Left lung (tissue), 10 donors: ENCODE measurements around the gene HMG20A. TPM values are rescaled to one million over a fixed set of nuclear protein-coding genes. Genes with fewer than 3 reads are reported as not detected.
"Not testable (repeated sequence)": the region's sequence is repeated elsewhere in the genome, so short reads cannot be mapped to it uniquely, and the experiment has no call there.

Source experiments
- ATAC-seq: fragments of 200-7000 bp; cut with Tn5 transposase; one replicate; pipeline ENCODE4 v1.9.1; 2020; ENCODE audit warnings: moderate library complexity
- DNase-seq, 4 donors: peaks; one replicate each; pipeline ENCODE4 v3.0.0-alpha.2; 2013 to 2020
- H3K27ac ChIP-seq, 2 donors: fragments of 200-600 bp; sonication (generic) in 1 of 2; one replicate each; pipeline versions ENCODE4 v1.5.0 to v1.8.0; 2020 to 2021
- H3K27me3 ChIP-seq, 2 donors: fragments of 200-600 bp; sonication (generic) in 1 of 2; one replicate each; pipeline versions ENCODE4 v1.5.0 to v1.8.0; 2020 to 2021
- H3K36me3 ChIP-seq, 2 donors: fragments of 200-600 bp; sonication (generic) in 1 of 2; one replicate each; pipeline versions ENCODE4 v1.5.0 to v1.8.0; 2020 to 2021
- H3K4me1 ChIP-seq, 2 donors: fragments of 200-600 bp; one replicate each; pipeline ENCODE4 v1.8.0; 2021
- H3K4me3 ChIP-seq, 2 donors: fragments of 200-600 bp; sonication (generic) in 1 of 2; one replicate each; pipeline versions ENCODE4 v1.5.0 to v1.8.0; 2020 to 2021; ENCODE audit warnings: mild to moderate bottlenecking in 1 of 2
- H3K9me3 ChIP-seq, 2 donors: fragments of 200-600 bp; sonication (generic) in 1 of 2; one replicate each; pipeline versions ENCODE4 v1.5.0 to v1.8.0; 2020 to 2021
- CTCF ChIP-seq, 2 donors: fragments of 200-600 bp; sonication (generic) in 1 of 2; IDR thresholded peaks; one replicate each; pipeline versions ENCODE4 v1.5.0 to v1.8.0; 2021; ENCODE audit warnings: antibody characterized with exemption in 2 of 2
- intact Hi-C, 2 donors: fragments of 100-400 bp; cut with DNase I; formaldehyde crosslinking; loops; one replicate each; pipeline versions ENCODE4 v1.11.2 to v1.14.2; 2022
- polyA plus RNA-seq, 6 donors: library from polyadenylated mRNA; unstranded; fragments of 120-200 nt; gene quantifications; one replicate each; pipeline ENCODE4 v1.2.1, GENCODE V29; 2013; ENCODE audit not compliant: insufficient read length in 6 of 6
- total RNA-seq, 2 donors: library from RNA; stranded (reverse); fragmentation: NEBNext Ultra II Directional; extraction: Animal tissue kit (Norgen Biotek cat#: 25700); gene quantifications; one replicate each; pipeline ENCODE4 v1.2.1, GENCODE V29; 2021
- donor health status: DM: no; HTN: yes; CAD: no.
- donor health status: DM: no; HTN: no; CAD: no.

The HMG20A gene
- total and polyA plus RNA-seq, 8 donors = 34.9 to 93.5 (median 76.5) TPM

- TF ChIP-seq CTCF (IDR thresholded peaks at IDR 0.05) = no peak
- ATAC-seq = no peak
- no peak overlapping the region for H3K4me3 ChIP-seq
- H3K9me3 ChIP-seq = no peaks in the 10 kb centered on the region
- no peaks in the 10 kb centered on the region for H3K27me3 ChIP-seq
- no peak overlapping the region for H3K27ac ChIP-seq
- peaks cover 0 to 20% of the 10 kb centered on the region in 2 donors for H3K4me1 ChIP-seq
- intact Hi-C loops = no loop called here
- no peak for DNase-seq
- no peaks in the 10 kb centered on the region for H3K36me3 ChIP-seq
Observed at GRCh38 chr15:77406846-77407245, 13.8 kb upstream of the HMG20A start.

GRCh38 chr15:77409259-77410156 is 11.2 kb upstream of the HMG20A start:
- H3K27me3 ChIP-seq = no peaks in the 10 kb centered on the region
- ATAC-seq (peak; percentile 69), DNase-seq (no peak)
- intact Hi-C loops = no loop called here
- H3K27ac ChIP-seq = peak overlapping the region in 1 of 2 donors; percentile 42
- H3K4me1 ChIP-seq = peaks cover 9 to 30% of the 10 kb centered on the region in 2 donors
- no peaks in the 10 kb centered on the region for H3K9me3 ChIP-seq
- TF ChIP-seq CTCF (IDR thresholded peaks at IDR 0.05) = no peak
- no peaks in the 10 kb centered on the region for H3K36me3 ChIP-seq
- no peak overlapping the region for H3K4me3 ChIP-seq

GRCh38 chr15:77410157-77410500 is 10.6 kb upstream of the HMG20A start:
- H3K36me3 ChIP-seq, ATAC-seq, H3K27me3 ChIP-seq, DNase-seq, H3K9me3 ChIP-seq, H3K4me3 ChIP-seq, intact Hi-C loops: not testable (repeated sequence)
- peak overlapping the region in 1 of 2 donors; percentile 42 for H3K27ac ChIP-seq
- H3K4me1 ChIP-seq = peaks cover 9 to 36% of the 10 kb centered on the region in 2 donors

- Histone ChIP-seq H3K9me3 (no peaks in the 10 kb centered on the region), H3K27me3 (no peaks in the 10 kb centered on the region), H3K4me1 (peaks cover 10 to 44% of the 10 kb centered on the region in 2 donors), H3K36me3 (no peaks in the 10 kb centered on the region), H3K27ac (no peak overlapping the region), H3K4me3 (no peak overlapping the region)
- ATAC-seq (no peak), DNase-seq (no peak)
- intact Hi-C loops = no loop called here
- no peak for TF ChIP-seq CTCF (IDR thresholded peaks at IDR 0.05)
Observed at GRCh38 chr15:77410701-77411618, 9.7 kb upstream of the HMG20A start.

GRCh38 chr15:77411619-77411976 is 9.1 kb upstream of the HMG20A start:
- no peak overlapping the region for H3K4me3 ChIP-seq
- DNase-seq = no peak
- H3K9me3 ChIP-seq = no peaks in the 10 kb centered on the region
- no peak overlapping the region for H3K27ac ChIP-seq
- H3K36me3 ChIP-seq = no peaks in the 10 kb centered on the region
- peaks cover 16 to 51% of the 10 kb centered on the region in 2 donors for H3K4me1 ChIP-seq
- ATAC-seq = no peak
- intact Hi-C loops = no loop called here
- no peak for TF ChIP-seq CTCF (IDR thresholded peaks at IDR 0.05)
- no peaks in the 10 kb centered on the region for H3K27me3 ChIP-seq
